Measurements from ENCODE around the gene VSTM4.

DNA sequence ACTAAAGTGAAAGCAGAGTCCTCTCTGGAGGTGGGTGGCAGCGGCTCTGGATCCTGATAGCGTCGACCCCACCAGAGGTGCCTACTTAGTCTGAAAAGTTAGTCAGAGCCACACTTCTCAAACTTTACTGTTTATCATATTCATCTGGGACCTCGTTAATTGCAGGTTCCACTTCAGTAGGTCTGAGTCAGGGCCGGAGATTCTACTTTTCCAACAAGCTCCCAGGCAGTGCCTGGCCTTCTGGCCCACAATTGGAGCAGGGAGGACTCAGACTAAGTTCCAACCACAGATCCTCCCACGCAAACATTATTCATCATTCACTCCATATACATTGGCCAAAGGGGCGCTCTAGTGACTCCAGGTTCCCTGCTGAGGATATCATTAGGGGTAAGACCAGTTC lies 78.1 kb downstream of the VSTM4 start:
- no peak for TF ChIP-seq CTCF (IDR thresholded peaks at IDR 0.05; ENCODE audit: low read depth, low read length, poor library complexity, severe bottlenecking)
- no peak for TF ChIP-seq EZH2phosphoT487 (IDR thresholded peaks at IDR 0.05; ENCODE audit: borderline replicate concordance, low read length)

All from DOHH2 (cell line).